ENCODE data around the gene ZNF678.

DNA sequence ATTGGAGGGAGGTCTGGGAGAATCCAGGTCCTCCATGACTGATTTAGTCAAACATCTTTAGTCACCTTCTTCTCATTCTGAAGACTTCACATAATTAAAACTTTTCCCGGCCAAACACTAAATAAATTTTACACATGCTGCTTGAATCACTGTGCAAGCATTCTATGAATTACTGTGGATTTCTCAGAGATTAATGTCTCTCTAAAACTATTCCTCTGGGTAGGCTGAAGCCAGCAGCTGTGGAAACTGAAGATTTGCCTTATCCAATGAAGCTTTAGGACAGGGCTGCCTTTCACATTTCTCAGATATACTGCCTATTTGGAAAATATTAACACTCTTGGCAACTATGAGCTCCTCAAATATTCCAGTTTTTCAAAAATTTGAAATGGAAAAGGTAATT, 110.1 kb downstream of the ZNF678 start:
- TF ChIP-seq POLR2A (IDR thresholded peaks at IDR 0.05) = no peak
- TF ChIP-seq, protein P1, sequence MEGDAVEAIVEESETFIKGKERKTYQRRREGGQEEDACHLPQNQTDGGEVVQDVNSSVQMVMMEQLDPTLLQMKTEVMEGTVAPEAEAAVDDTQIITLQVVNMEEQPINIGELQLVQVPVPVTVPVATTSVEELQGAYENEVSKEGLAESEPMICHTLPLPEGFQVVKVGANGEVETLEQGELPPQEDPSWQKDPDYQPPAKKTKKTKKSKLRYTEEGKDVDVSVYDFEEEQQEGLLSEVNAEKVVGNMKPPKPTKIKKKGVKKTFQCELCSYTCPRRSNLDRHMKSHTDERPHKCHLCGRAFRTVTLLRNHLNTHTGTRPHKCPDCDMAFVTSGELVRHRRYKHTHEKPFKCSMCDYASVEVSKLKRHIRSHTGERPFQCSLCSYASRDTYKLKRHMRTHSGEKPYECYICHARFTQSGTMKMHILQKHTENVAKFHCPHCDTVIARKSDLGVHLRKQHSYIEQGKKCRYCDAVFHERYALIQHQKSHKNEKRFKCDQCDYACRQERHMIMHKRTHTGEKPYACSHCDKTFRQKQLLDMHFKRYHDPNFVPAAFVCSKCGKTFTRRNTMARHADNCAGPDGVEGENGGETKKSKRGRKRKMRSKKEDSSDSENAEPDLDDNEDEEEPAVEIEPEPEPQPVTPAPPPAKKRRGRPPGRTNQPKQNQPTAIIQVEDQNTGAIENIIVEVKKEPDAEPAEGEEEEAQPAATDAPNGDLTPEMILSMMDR (IDR thresholded peaks at IDR 0.05) = no peak

Data from body of pancreas (tissue), 4 donors.